Stimulated activated CD4-positive, alpha-beta T cell treated with anti-CD3 and anti-CD28 coated beads, Interleukin-15, amount 100 ng/mL, for 48 hours (primary cell): ENCODE data around the gene PSMB9.
"Not testable (repeated sequence)": the region's sequence is repeated elsewhere in the genome, so short reads cannot be mapped to it uniquely, and the experiment has no call there.

Experiments used
- DNase-seq, 2 donors: peaks; one replicate each; pipeline ENCODE4 v3.0.0-alpha.2; 2020; ENCODE audit warnings: low read depth in 2 of 2

Gene PSMB9

GRCh38 chr6:32860674-32861073 is 6.7 kb downstream of the PSMB9 start:
- DNase-seq = no peak

GRCh38 chr6:32862725-32863124 is 8.7 kb downstream of the PSMB9 start:
- DNase-seq = no peak

DNA sequence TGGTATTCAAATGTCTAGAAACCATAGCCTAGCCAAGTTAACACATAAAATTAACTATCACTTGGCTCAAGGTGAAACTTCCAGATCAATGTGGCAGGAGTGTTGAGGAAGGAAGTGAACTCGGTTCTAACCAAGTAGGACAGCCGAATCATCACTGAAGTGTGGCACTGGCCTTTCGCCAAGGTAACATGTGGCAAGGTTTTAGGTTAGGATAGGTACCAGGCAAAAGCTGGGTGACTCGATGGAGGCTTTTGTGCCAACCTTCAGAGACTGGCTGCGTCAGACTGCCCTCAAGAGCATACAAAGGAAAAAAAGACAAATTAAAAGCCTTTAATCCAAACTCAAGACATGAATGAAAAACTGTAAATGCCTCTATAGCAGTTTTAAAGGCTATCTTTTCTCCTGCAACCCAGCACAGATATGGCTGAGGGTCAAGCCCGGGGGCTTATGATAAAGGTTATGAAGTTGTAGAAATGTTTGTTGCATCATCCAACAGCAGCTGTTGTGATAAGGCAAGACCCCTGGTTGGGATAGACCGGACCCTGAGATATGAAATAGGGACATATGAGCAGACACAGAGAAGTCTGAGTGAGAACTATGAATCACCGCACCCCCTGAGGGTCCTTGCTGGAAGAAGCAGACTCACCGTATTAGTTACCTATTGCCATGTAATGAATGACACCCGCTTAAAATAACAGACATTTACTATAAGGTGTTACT is 11.9 kb downstream of the PSMB9 start:
- DNase-seq = no peak

- DNase-seq = no peak
Measured at GRCh38 chr6:32867022-32867477, 13.1 kb downstream of the PSMB9 start.

DNA sequence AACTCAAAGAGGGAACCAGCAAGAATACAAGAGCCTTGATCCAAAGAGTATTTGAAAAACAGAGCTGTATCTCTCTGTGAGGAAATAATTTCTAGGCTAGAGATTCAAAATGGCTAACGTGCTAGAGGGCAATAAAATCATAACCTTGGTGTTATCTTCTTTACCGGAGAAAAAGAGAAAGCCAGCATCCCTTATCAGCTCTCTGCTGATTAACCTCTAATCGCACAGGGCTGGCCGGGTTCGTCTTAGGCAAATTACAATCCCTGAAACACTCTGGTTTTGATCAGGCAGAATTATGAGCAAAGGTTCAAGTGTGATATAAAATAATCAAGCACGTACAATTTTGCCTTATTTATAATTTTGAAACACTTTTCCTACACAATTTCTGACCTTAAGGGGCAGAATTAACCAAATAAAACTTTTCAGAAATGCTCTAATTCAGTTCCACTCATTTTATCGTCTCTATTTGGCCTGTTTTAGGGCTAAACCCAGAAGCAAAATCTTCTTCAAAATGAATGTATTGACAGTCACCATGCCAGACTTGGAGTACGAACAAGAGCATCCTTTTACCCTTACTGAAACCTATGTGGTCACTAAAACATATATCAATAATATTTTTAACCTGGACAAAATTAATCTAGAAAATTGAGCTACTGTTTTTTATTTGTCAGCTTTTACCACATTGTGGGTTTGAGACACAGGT is 13.7 kb downstream of the PSMB9 start:
- no peak for DNase-seq

DNA sequence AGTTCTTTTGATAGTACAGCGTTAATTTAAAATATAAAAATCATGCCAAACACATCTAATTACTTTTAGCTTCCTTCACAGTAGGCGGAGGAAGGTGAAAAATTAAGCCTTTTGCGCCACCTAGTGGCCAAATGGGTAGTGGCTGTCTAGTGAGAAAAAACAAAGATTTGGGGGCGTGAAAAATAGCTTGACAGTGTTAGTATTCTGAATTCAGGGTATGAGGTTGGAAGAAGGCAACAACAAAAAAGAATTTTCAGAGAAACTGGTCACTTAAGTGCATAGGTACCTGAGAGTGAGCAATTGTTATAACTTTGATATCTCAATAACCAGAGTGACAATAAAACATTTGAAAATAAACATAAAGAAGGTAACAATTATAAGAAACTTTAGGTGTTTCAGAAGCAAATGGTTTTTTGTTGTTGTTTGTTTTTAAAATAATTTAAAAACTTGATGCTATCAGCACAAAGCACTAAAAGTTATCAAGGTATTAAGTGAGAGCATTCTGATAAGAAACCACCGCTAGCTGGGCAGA is 14.3 kb downstream of the PSMB9 start:
- peak; percentile 65 to 81 for DNase-seq

GRCh38 chr6:32873947-32874346 is 20.0 kb downstream of the PSMB9 start:
- DNase-seq = not testable (repeated sequence)

- DNase-seq = no peak
Measured at GRCh38 chr6:32876603-32877002, 22.6 kb downstream of the PSMB9 start.

GRCh38 chr6:32879691-32880090 is 25.7 kb downstream of the PSMB9 start:
- DNase-seq = no peak

DNA sequence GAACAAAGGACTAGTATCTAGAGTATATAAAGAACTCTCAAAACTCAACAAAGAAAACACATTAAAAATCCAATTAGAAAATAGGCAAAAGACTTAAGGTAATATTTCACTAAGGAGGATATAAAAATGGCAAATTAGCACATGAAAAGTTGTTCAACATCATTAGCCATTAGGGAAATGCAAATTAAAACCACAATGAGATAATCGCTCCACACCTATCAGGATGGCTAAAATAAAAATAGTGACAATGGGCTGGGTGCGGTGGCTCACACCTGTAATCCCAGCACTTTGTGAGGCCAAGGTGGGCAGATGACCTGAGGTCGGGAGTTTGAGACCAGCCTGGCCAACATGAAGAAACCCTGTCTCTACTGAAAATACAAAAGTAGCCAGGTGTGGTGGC is 27.0 kb downstream of the PSMB9 start:
- not testable (repeated sequence) for DNase-seq

GRCh38 chr6:32882879-32883250 is 28.9 kb downstream of the PSMB9 start:
- DNase-seq = no peak

DNA sequence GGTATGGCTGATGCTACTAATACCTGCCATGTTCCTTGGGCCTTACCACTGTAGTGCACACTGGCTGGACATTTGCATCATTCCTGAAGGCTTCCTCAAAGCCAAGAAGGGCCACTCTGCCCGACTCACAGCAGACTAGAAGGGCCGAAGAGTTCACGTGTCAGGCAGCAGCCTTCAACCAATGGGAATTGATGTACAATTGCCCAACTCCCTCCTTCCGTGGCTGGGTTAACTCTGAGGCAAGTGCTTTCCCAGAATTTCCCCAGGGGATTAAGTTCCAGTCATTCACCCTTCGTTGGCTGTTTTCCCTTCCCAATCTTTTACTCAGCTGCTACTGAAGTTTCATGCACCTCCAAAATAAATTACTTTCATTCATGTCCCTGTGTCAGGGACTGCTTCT is 29.8 kb downstream of the PSMB9 start:
- DNase-seq = no peak

GRCh38 chr6:32885698-32886286 is 31.8 kb downstream of the PSMB9 start:
- DNase-seq = no peak

GRCh38 chr6:32886681-32887383 is 32.8 kb downstream of the PSMB9 start:
- DNase-seq = no peak

DNA sequence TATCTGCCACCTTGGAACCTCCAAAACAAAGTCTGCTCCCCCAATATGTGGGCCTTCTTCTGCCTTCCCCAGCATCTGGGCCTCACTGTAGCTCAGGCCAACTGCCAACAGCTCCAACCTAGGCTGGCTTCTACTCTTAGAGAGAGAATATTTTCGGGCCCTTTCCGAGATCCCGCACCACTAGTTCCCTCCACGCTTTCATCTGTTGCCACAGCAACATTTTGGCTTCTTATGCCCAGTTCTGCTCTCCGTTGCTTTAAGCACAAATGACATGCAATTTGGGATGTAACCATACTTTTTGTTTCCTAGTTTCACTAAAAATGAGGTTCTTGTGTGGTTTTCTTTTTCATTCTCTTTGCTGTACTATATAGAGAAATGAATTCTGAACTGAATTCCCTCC is 33.6 kb downstream of the PSMB9 start:
- no peak for DNase-seq

DNA sequence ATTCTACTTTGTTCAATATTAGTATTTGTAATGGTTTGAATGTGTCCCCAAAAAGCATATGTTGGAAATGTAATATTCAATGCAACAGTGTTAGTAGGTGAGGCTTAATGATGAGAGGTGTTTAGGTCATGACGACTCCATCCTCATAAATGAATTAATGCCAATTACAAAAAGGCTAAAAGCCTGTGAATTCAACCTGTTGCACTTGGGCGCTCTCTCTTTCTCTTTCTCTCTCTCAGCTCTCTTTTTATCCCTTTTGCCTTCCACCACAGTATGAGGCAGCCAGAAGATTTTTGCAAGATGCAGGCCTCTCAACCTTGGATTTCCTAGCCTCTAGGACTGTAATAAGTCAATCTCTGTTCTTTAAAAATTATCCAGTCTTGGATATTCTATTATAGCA is 34.6 kb downstream of the PSMB9 start:
- DNase-seq = no peak

- no peak for DNase-seq
Measured at GRCh38 chr6:32889533-32889932, 35.5 kb downstream of the PSMB9 start.

DNA sequence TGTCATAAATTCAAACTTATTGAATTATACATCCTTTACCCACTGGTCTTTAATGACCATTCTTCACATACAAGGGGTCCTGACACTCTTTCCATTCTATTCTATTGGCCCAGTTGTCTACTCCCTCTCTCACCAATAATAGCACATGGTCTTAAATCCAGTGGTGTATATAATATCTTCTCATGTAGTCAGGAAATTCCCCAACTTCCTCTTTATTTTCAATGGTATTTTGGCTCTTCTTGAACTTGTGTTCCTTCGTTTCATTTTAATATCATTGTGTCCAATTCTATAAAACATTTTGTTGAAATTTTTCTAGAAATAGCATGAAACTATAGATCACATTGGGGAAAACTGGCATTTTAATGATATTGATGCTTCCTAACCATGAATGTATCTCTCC is 36.8 kb downstream of the PSMB9 start:
- DNase-seq = no peak

DNA sequence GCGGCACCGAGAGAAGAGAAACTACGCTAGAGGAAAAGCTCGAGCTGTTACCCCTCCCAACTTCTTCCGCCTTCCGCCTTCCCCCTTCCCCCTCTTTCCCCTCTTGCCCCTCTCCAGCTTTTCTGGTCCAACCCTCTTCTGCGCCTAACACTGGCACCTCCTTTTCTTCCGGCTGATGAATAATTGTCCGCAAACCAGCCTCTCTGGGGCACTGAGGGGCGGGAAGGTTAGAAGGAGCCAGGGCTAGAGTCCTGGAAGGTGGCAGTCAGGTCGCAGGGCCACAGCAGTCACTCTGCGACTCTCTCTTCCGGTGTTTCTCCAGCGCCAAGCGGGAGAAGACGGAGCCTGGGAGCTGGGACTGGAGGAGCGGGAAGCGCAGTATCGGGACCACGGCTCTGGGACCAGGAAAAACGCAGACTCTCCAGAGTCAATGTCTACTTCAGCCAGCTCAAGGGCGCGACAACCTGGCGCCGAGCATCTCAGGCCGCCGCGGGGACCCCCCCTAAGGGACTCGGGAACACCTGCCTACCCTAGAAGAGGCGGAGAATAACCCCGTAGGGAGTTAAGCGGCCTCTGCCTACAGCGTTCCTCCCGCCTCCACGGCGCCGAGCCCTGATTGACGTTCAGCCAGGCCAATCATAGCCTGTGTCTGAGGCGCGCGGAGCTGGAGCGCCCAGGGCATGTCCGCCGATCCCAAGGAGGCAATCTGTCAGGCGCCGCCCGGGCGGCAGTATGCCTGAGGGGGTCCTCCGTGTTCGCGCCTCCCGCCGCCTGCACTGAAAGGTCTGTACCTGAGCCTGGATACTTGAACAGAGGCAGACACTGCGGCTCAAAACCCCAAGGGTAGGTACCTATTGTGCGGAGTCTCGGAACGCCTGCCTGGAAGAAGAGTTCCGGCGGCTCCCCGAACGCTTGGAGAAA is 40.4 kb downstream of the PSMB9 start:
- peak; percentile 80 to 93 for DNase-seq

DNA sequence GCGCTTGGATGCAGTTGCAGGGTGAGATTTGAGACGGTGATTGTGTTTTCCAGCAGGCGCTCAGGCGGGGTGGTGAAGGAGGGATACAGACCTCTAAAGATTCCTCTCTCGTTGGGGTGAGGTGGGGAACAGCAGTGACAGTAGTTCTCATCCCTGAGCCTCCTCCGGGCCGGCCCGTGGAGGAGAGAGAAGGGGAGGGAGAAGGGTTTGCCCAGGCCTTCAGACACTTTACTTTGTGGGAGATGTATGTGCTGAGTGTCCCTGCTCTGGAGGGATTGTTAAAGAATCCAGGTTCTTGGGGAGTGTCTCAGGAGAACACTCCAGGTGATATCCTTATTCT is 41.0 kb downstream of the PSMB9 start:
- no peak for DNase-seq

- no peak for DNase-seq
Measured at GRCh38 chr6:32903952-32904351, 50.0 kb downstream of the PSMB9 start.
